IPS-15b (cell line): Measurements from ENCODE around the gene EFNA2.
"Not testable (repeated sequence)": the region's sequence is repeated elsewhere in the genome, so short reads cannot be mapped to it uniquely, and the experiment has no call there.

ENCODE experiments used
- H3K27me3 ChIP-seq: one replicate; pipeline ENCODE4 v1.6.1; 2013; ENCODE audit warnings: low read length; ENCODE audit not compliant: control insufficient read depth, insufficient read depth
- H3K36me3 ChIP-seq: one replicate; pipeline ENCODE4 v1.6.1; 2013; ENCODE audit warnings: low read length; ENCODE audit not compliant: control insufficient read depth, insufficient read depth
- H3K4me1 ChIP-seq: one replicate; pipeline ENCODE4 v1.6.1; 2013; ENCODE audit warnings: mild to moderate bottlenecking, low read length; ENCODE audit not compliant: control insufficient read depth, insufficient read depth
- H3K4me3 ChIP-seq: one replicate; pipeline ENCODE4 v1.5.1; 2013; ENCODE audit warnings: low read depth, low read length
- H3K9ac ChIP-seq: one replicate; pipeline ENCODE4 v1.6.1; 2013; ENCODE audit warnings: low read depth, mild to moderate bottlenecking, low read length
- H3K9me3 ChIP-seq: one replicate; pipeline ENCODE4 v1.6.1; 2013; ENCODE audit warnings: mild to moderate bottlenecking, low read length; ENCODE audit not compliant: control insufficient read depth, insufficient read depth

Gene EFNA2

GRCh38 chr19:1304197-1304924 is 18.7 kb downstream of the EFNA2 start:
- no peaks in the 10 kb centered on the region for H3K9me3 ChIP-seq
- H3K4me1 ChIP-seq: no peaks in the 10 kb centered on the region
- H3K36me3 ChIP-seq: no peaks in the 10 kb centered on the region
- H3K9ac ChIP-seq: no peak overlapping the region
- H3K4me3 ChIP-seq: no peak overlapping the region
- H3K27me3 ChIP-seq: no peaks in the 10 kb centered on the region

GRCh38 chr19:1305354-1305753 is 19.7 kb downstream of the EFNA2 start:
- H3K36me3 ChIP-seq, H3K9ac ChIP-seq, H3K9me3 ChIP-seq, H3K4me3 ChIP-seq, H3K27me3 ChIP-seq, H3K4me1 ChIP-seq: not testable (repeated sequence)

DNA sequence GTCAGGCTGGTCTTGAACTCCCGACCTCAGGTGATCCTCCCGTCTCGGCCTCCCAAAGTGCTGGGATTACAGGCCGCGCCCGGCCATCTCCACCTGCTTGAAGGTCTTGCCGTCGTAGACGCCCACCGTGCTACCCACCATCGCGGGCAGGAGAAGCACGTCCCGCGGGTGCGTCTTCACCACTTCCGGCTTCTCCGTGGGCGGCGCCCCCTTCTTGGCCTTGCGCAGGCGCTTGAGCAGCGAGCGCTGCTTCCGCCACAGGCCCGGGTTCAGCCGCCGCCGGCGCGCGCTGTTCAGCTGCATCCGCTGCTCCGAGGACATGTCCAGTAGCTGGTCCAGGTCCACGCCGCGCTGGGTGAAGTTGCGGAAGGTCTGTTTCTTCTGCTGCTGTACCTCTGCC is 21.6 kb downstream of the EFNA2 start:
- Histone ChIP-seq H3K9ac (no peak overlapping the region), H3K36me3 (no peaks in the 10 kb centered on the region), H3K27me3 (no peaks in the 10 kb centered on the region), H3K4me3 (no peak overlapping the region), H3K9me3 (no peaks in the 10 kb centered on the region), H3K4me1 (no peaks in the 10 kb centered on the region)

GRCh38 chr19:1307755-1308303 is 22.2 kb downstream of the EFNA2 start:
- Histone ChIP-seq H3K9ac (no peak overlapping the region), H3K27me3 (no peaks in the 10 kb centered on the region), H3K9me3 (no peaks in the 10 kb centered on the region), H3K36me3 (no peaks in the 10 kb centered on the region), H3K4me3 (no peak overlapping the region), H3K4me1 (no peaks in the 10 kb centered on the region)

GRCh38 chr19:1308718-1309117 is 23.0 kb downstream of the EFNA2 start:
- H3K27me3 ChIP-seq: no peaks in the 10 kb centered on the region

DNA sequence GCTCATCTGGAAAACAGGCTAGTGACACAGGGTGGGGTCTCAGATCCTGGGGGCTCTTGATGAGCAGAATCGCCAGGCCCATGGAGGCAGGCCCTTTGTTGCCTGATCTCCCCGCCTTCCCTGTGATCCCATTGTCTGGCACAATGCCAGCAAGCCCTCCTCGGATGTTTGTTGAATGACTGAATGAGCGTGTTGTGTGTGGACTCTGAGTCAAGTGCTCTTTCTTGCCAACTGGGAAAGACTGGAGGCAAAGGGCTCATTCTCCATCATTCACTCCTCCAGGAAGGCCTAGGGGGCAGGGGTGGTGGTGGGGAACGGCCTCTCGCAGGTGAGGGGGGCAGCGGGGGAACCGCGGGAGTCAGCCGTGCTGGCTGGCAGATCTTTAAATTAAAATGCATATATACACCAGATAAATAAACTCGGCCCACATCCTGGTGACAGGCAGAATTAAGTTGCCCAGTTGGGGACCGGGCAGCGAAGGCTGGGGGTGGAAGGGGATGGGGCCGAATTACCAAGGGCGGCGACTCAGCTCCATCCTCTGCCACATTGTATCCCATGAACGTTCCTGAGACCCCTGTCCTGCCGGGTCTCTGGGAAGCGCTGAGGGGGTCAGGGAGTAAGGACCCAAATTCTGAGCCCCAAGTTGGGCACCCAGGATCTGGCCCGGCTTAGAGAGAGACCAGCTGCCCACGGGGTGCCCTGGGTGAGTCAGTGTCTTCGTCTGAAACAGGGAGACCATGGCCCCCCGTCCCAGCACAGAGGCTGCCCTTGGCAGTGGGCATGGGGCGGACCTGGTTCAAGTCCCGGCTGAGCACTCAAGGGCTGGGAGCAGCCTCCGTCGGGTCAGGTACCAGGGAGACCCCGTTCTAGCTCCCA is 24.5 kb downstream of the EFNA2 start:
- no peaks in the 10 kb centered on the region for H3K4me1 ChIP-seq
- no peaks in the 10 kb centered on the region for H3K36me3 ChIP-seq
- no peak overlapping the region for H3K9ac ChIP-seq
- no peaks in the 10 kb centered on the region for H3K27me3 ChIP-seq
- no peaks in the 10 kb centered on the region for H3K9me3 ChIP-seq
- no peak overlapping the region for H3K4me3 ChIP-seq

More at GRCh38 chr19:1308718-1309117, 23.0 kb downstream of the EFNA2 start:
- Histone ChIP-seq H3K36me3 (no peaks in the 10 kb centered on the region), H3K9ac (no peak overlapping the region), H3K4me3 (no peak overlapping the region), H3K9me3 (no peaks in the 10 kb centered on the region), H3K4me1 (no peaks in the 10 kb centered on the region)

- Histone ChIP-seq H3K9me3 (no peaks in the 10 kb centered on the region), H3K4me1 (no peaks in the 10 kb centered on the region), H3K4me3 (no peak overlapping the region), H3K36me3 (no peaks in the 10 kb centered on the region), H3K9ac (no peak overlapping the region), H3K27me3 (no peaks in the 10 kb centered on the region)
Measured at GRCh38 chr19:1310853-1311180, 25.1 kb downstream of the EFNA2 start.

DNA sequence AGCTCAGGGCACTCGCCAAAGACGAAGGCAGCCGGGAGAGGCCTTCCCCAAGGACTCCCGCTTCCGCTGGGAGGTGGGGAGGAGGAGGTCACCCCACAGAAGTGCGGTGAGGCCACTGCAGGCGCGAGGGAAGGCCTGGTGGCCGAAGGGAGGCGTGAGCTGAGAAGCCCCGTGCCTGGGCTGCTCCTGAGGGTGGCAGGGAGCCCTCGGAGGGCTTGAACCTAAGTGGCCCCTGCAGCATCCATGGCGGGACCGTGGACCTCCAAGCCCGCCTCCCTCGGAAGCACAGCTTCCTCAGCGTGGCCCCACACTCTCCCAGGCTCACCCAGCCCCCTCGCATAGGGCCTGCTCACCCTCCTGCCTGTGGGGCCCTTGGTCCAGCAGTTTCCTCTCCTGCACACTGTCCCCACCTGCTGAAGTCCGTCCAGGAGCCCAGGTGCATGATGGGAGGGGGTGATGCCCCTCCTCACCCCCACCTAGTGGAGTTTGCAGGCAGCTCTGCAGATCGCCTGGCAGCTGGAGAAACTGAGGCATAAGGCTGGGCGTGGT is 25.9 kb downstream of the EFNA2 start:
- Histone ChIP-seq H3K4me1 (no peaks in the 10 kb centered on the region), H3K36me3 (no peaks in the 10 kb centered on the region), H3K9me3 (no peaks in the 10 kb centered on the region), H3K4me3 (no peak overlapping the region), H3K9ac (no peak overlapping the region), H3K27me3 (peaks cover 5% of the 10 kb centered on the region)

GRCh38 chr19:1312767-1313694 is 27.4 kb downstream of the EFNA2 start:
- Histone ChIP-seq H3K27me3 (peaks cover 5% of the 10 kb centered on the region), H3K9me3 (no peaks in the 10 kb centered on the region), H3K9ac (no peak overlapping the region)

DNA sequence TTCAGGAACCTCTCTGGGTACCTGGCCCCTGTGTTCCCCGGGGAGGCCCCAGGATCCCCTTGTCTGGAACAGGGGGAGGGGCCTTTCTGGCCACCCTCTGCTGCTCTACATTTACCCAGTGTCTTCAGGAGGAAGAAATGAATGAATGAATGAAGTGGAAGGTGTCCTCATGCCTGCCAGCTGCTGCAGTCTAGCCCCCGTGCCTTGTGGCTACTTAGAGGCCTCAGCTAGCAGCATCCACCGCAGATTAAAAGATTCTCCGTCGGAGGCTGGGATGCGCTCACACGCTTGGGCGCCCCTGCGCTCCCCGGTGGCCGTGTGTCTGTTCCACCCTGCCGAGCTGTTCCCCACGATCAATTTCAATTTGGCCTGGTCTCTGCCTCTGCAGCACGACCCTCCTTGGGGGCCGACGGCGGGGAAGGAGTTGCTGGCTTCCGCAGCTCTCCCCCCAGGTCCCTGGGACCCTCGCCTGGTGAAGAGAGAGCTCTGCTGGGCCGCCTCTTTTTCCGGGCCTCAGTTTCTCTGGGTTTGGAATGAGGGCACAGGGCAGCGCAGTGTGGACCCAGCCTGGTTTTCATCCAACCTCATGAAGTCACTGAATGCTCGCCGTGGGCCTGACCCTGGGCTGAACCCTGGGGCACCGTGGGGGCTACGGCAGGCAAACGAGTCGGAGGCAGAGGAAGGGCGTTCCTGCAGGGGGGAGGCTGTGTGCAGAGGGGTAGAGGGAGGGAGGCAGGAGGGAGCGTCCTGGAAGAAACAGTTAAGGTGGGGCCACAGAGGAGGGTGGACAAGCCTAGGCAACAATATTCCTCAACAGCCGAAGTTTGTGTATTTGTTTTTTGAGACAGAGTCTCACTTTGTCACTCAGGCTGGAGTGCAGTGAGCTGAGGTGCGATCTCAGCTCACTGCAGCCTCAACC is 28.3 kb downstream of the EFNA2 start:
- Histone ChIP-seq H3K9me3 (no peaks in the 10 kb centered on the region), H3K4me3 (no peak overlapping the region), H3K27me3 (peaks cover 5% of the 10 kb centered on the region), H3K36me3 (no peaks in the 10 kb centered on the region), H3K4me1 (no peaks in the 10 kb centered on the region), H3K9ac (no peak overlapping the region)

More at GRCh38 chr19:1312767-1313694, 27.4 kb downstream of the EFNA2 start:
- Histone ChIP-seq H3K4me1 (no peaks in the 10 kb centered on the region), H3K4me3 (no peak overlapping the region), H3K36me3 (no peaks in the 10 kb centered on the region)
